A549 (cell line): ENCODE measurements around the gene CMIP. TPM values are rescaled to one million over a fixed set of nuclear protein-coding genes. Genes with fewer than 3 reads are reported as not detected.

Experiments used
- ATAC-seq, 2 experiments: fragments of 200-7000 bp in 1 of 2; fragments of >200 bp in 1 of 2; cut with Nextera tagmentation in 1 of 2; cut with Tn5 transposase in 1 of 2; 3 replicates each; pipeline versions ENCODE4 v1.8.0 to v1.9.1; 2018 to 2020; ENCODE audit warnings: mild to moderate bottlenecking in 1 of 2, moderate library complexity in 1 of 2
- CTCF ChIA-PET: fragments of 300-600 bp; sonication (Branson Sonifier 250); formaldehyde crosslinking; extraction: SDS; loops from one replicate; lab custom pipeline; 2021; ENCODE audit warnings: antibody characterized with exemption, inconsistent platforms; lab: Yijun Ruan, JAX
- POLR2A ChIA-PET: fragments of 350-600 bp; formaldehyde crosslinking; extraction: SDS; loops from one replicate; lab custom pipeline; 2021; ENCODE audit warnings: antibody characterized with exemption, inconsistent platforms; lab: Yijun Ruan, JAX
- DNase-seq, 2 experiments: peaks; one replicate each; pipeline versions ENCODE4 v3.0.0 to v3.0.0-alpha.2; 2011 to 2016; ENCODE audit warnings: low read depth in 1 of 2, low spot score in 1 of 2
- FAIRE-seq: peaks from 2 replicates; lab custom pipeline; 2011; peaks lifted over from hg19 to GRCh38; lab: Jason Lieb, UNC
- H3K27ac ChIP-seq, 2 experiments: fragments of >200 bp; sonication (Bioruptor Twin); formaldehyde crosslinking; 3 replicates each; pipeline ENCODE4 v1.5.1; 2016 to 2017
- H3K4me1 ChIP-seq: fragments of >200 bp; sonication (Bioruptor Twin); formaldehyde crosslinking; 3 replicates; pipeline ENCODE4 v1.6.1; 2016
- H3K4me2 ChIP-seq: fragments of >200 bp; sonication (Bioruptor Twin); formaldehyde crosslinking; 3 replicates; pipeline ENCODE4 v1.6.1; 2016
- H3K4me3 ChIP-seq: fragments of >200 bp; sonication (Bioruptor Twin); formaldehyde crosslinking; 3 replicates; pipeline ENCODE4 v1.5.1; 2016
- H3K9me3 ChIP-seq: fragments of >200 bp; sonication (Bioruptor Twin); formaldehyde crosslinking; 3 replicates; pipeline ENCODE4 v1.6.1; 2016
- CBX2 ChIP-seq: fragments of 200-600 bp; sonication (generic); IDR thresholded peaks from 2 replicates; pipeline ENCODE4 v1.6.1; 2016; ENCODE audit warnings: low read depth, mild to moderate bottlenecking, borderline replicate concordance
- CBX8 ChIP-seq: fragments of 200-600 bp; sonication (generic); IDR thresholded peaks from 2 replicates; pipeline ENCODE4 v1.6.1; 2016
- CEBPB ChIP-seq, 2 experiments: fragments of >200 bp in 1 of 2; sonication (Bioruptor Twin) in 1 of 2; formaldehyde crosslinking in 1 of 2; IDR thresholded peaks; 2 replicates each; pipeline ENCODE4 v1.6.1; 2012 to 2016
- CHD2 ChIP-seq: fragments of 150-350 bp; IDR thresholded peaks from 2 replicates; pipeline ENCODE4 v1.6.1; 2014; ENCODE audit warnings: low read length; ENCODE audit not compliant: partially characterized antibody
- CHD4 ChIP-seq: fragments of 200-600 bp; sonication (generic); IDR thresholded peaks from 2 replicates; pipeline ENCODE4 v1.6.1; 2016; ENCODE audit warnings: antibody characterized with exemption, mild to moderate bottlenecking, borderline replicate concordance
- EHMT2 ChIP-seq: fragments of 200-600 bp; sonication (generic); IDR thresholded peaks from 2 replicates; pipeline ENCODE4 v1.6.1; 2016; ENCODE audit warnings: antibody characterized with exemption, low read depth, mild to moderate bottlenecking, moderate library complexity
- EP300 ChIP-seq, 2 experiments: fragments of >200 bp; sonication (Bioruptor Twin); formaldehyde crosslinking; IDR thresholded peaks; 2 replicates in 1 of 2; 3 replicates in 1 of 2; pipeline ENCODE4 v1.6.1; 2016 to 2017
- FOSL2 ChIP-seq, 2 experiments: fragments of 450-650 bp in 1 of 2; fragments of >200 bp in 1 of 2; sonication (Bioruptor Twin) in 1 of 2; formaldehyde crosslinking; IDR thresholded peaks; 2 replicates each; pipeline versions ENCODE4 v1.5.0 to v1.6.1; 2016 to 2020; ENCODE audit warnings: mild to moderate bottlenecking in 1 of 2, moderate library complexity in 1 of 2
- FOXS1 ChIP-seq: fragments of 250-450 bp; sonication (Bioruptor Pico); IDR thresholded peaks from 2 replicates; pipeline ENCODE4 v1.5.0; 2020; ENCODE audit warnings: mild to moderate bottlenecking, moderate library complexity
- GATA3 ChIP-seq: IDR thresholded peaks from 2 replicates; pipeline ENCODE4 v1.6.1; 2012; ENCODE audit warnings: borderline replicate concordance
- HOXA7 ChIP-seq: fragments of 250-450 bp; sonication (Bioruptor Pico); IDR thresholded peaks from 2 replicates; pipeline ENCODE4 v1.5.0; 2020; ENCODE audit warnings: mild to moderate bottlenecking, moderate library complexity
- HOXB13 ChIP-seq: fragments of 250-450 bp; sonication (Bioruptor Pico); IDR thresholded peaks from 2 replicates; pipeline ENCODE4 v1.5.0; 2020; ENCODE audit warnings: low read depth, mild to moderate bottlenecking, moderate library complexity
- JUNB ChIP-seq: fragments of >200 bp; sonication (Bioruptor Twin); formaldehyde crosslinking; IDR thresholded peaks from 2 replicates; pipeline ENCODE4 v1.6.1; 2016
- MAFK ChIP-seq: fragments of 450-650 bp; IDR thresholded peaks from 2 replicates; pipeline ENCODE4 v1.6.1; 2014; ENCODE audit not compliant: partially characterized antibody
- RAD21 ChIP-seq, 2 experiments: fragments of >200 bp in 1 of 2; sonication (Bioruptor Twin) in 1 of 2; formaldehyde crosslinking in 1 of 2; IDR thresholded peaks in 1 of 2; conservative IDR thresholded peaks in 1 of 2; 2 replicates in 1 of 2; 3 replicates in 1 of 2; pipeline ENCODE4 v1.6.1; 2012 to 2018; ENCODE audit warnings: inconsistent platforms in 1 of 2
- RFX5 ChIP-seq: fragments of 450-650 bp; IDR thresholded peaks from 2 replicates; pipeline ENCODE4 v1.7.1; 2014; ENCODE audit warnings: antibody characterized with exemption, mild to moderate bottlenecking, moderate library complexity
- SMC3 ChIP-seq: fragments of >200 bp; sonication (Bioruptor Twin); formaldehyde crosslinking; IDR thresholded peaks from 3 replicates; pipeline ENCODE4 v1.6.1; 2018; ENCODE audit warnings: inconsistent platforms
- SREBF2 ChIP-seq: fragments of 450-650 bp; IDR thresholded peaks from 2 replicates; pipeline ENCODE4 v1.6.1; 2014; ENCODE audit warnings: mild to moderate bottlenecking, moderate library complexity
- ZFP36 ChIP-seq: fragments of 450-650 bp; IDR thresholded peaks from 2 replicates; pipeline ENCODE4 v1.6.1; 2014; ENCODE audit warnings: borderline replicate concordance; ENCODE audit not compliant: partially characterized antibody
- ZNF302 ChIP-seq: fragments of 250-450 bp; sonication (Bioruptor Pico); IDR thresholded peaks from 2 replicates; pipeline ENCODE4 v1.9.0; 2021; ENCODE audit warnings: inconsistent platforms, mild to moderate bottlenecking, moderate library complexity
- ZSCAN20 ChIP-seq: fragments of 250-450 bp; sonication (Bioruptor Pico); IDR thresholded peaks from 2 replicates; pipeline ENCODE4 v1.8.0; 2022; ENCODE audit warnings: mild to moderate bottlenecking, moderate library complexity
- WGBS: methylation state at CpG from one replicate; pipeline ENCODE4 v1.1.6; 2017; ENCODE audit errors: missing lambda C conversion rate; 5-methylcytosine and 5-hydroxymethylcytosine counted together
- polyA plus RNA-seq, 4 experiments: library from polyadenylated mRNA; depleted of rRNA in 3 of 4; stranded (reverse); fragments of >200 nt; fragmentation: RNase III in 1 of 4; extraction: RNeasy Plus Mini Kit Qiagen cat#74134 plus additional on column Dnase treatment in 1 of 4; gene quantifications; 2 replicates in 3 of 4; 3 replicates in 1 of 4; pipeline ENCODE4 v1.2.3, GENCODE V29; 2011 to 2017
- TF ChIP-seq, protein P1 (sequence below): IDR thresholded peaks from 2 replicates; pipeline ENCODE4 v1.6.1; 2012
- TF ChIP-seq, protein P2 (sequence below): fragments of >200 bp; sonication (Bioruptor Twin); formaldehyde crosslinking; IDR thresholded peaks from 3 replicates; pipeline ENCODE4 v1.5.1; 2016
- TF ChIP-seq, protein P3 (sequence below): fragments of >200 bp; sonication (Bioruptor Twin); formaldehyde crosslinking; IDR thresholded peaks from 2 replicates; pipeline ENCODE4 v1.6.1; 2016

CMIP gene
- polyA plus RNA-seq, 2 of the 4 experiments (the other 2 are of a cell fraction): 21.6 to 125 TPM

DNA sequence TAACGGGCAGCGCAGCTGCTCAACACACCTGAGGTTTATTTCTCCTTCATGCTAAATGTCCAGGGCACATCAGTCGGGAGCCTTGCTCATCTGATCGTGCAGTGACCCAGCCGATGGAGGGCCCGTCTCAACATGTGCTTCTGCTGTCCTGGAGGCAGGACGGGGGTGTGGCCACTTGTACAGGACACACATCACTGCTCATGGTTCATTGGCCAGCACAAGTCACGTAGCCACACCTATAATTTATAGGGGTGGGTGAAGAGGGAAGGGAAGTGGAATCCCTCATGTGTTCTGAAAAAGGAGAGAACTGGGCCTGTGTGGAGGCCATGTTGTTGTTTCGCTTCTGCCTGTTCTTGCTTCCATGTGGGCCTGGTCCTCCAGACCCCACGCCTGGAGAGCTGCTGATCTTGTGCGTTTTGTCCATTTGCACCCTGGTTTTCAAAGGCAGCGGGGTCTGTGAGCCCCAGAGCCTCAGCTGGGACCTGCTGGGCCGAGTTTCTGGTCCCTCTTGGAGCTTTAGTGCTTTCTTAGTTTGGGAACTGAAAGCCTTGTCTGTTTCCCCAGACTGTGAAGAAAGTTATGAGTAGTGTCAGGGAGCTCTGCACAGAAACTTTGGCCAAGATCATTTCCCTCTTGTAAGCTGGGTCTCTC lies 60.5 kb downstream of the CMIP start:
- CTCF ChIA-PET: interaction anchor here (0.6 to 1.8 kb wide), 3 partner anchors 20 to 101 kb away, joined by 3 to 6 read pairs (median 3); no protein-coding TSS in a partner anchor
- peak in 1 of 2 experiments; percentile 73 for DNase-seq
- TF ChIP-seq EHMT2: no peak
- TF ChIP-seq, protein P1, sequence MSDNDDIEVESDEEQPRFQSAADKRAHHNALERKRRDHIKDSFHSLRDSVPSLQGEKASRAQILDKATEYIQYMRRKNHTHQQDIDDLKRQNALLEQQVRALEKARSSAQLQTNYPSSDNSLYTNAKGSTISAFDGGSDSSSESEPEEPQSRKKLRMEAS: peak; percentile 35; the same call in 1 of the 2 replicates
- Histone ChIP-seq H3K4me2 (0 out of 3 replicates have a peak overlapping the region, but pooled peaks have one; percentile 7), H3K9me3 (no peaks in the 10 kb centered on the region), H3K27ac (peak overlapping the region; percentile 15 to 78; a peak in 5 of 6 replicates), H3K4me3 (no peak overlapping the region), H3K4me1 (peaks cover 97% of the 10 kb centered on the region)
- POLR2A ChIA-PET: no interaction called here
- peak; percentile 49 to 61; a peak in 5 of 6 replicates for ATAC-seq
- WGBS: 75% methylated on average over 13 of the region's 13 CpGs
- no peak for FAIRE-seq

DNA sequence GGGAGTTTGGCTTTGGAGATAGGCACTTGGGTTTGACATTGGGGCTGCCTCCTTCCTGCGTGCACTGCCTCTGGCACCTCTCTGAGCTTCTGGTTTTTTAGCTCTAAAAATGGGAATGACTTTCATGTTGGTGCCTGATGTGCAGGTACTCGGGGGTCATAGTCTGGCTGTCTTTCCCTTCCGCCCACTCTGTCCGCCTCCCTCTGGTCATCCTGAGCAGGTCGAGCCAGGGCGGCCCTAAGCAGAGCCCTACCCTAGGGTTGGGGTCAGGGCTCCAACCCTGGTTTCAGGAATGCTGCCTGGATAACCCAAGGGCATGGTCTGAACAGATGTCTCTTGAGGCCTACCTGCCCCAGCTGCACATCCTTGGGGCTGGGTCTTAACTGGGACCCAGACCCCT lies 64.8 kb downstream of the CMIP start:
- peak overlapping the region; percentile 70 to 92; a peak in 4 of 6 replicates for H3K27ac ChIP-seq
- ChIA-PET POLR2A (no interaction called here), CTCF (interaction anchor here (0.7 to 2.3 kb wide), 6 partner anchors 10 to 144 kb away, joined by 3 to 6 read pairs (median 4); no protein-coding TSS in a partner anchor)
- peaks cover 11% of the 10 kb centered on the region; the same call in 1 of the 3 replicates for H3K9me3 ChIP-seq
- DNase-seq (no peak), FAIRE-seq (no peak)
- 98% methylated on average over 6 of the region's 6 CpGs for WGBS
- H3K4me1 ChIP-seq: peaks cover 92% of the 10 kb centered on the region
- H3K4me3 ChIP-seq: no peak overlapping the region
- TF ChIP-seq, protein P2, sequence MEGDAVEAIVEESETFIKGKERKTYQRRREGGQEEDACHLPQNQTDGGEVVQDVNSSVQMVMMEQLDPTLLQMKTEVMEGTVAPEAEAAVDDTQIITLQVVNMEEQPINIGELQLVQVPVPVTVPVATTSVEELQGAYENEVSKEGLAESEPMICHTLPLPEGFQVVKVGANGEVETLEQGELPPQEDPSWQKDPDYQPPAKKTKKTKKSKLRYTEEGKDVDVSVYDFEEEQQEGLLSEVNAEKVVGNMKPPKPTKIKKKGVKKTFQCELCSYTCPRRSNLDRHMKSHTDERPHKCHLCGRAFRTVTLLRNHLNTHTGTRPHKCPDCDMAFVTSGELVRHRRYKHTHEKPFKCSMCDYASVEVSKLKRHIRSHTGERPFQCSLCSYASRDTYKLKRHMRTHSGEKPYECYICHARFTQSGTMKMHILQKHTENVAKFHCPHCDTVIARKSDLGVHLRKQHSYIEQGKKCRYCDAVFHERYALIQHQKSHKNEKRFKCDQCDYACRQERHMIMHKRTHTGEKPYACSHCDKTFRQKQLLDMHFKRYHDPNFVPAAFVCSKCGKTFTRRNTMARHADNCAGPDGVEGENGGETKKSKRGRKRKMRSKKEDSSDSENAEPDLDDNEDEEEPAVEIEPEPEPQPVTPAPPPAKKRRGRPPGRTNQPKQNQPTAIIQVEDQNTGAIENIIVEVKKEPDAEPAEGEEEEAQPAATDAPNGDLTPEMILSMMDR: no peak
- TF ChIP-seq HOXA7 (CRISPR knock-in tag) (no peak), CBX2 (no peak)
- TF ChIP-seq, all 56 proteins: peak for 0
- H3K4me2 ChIP-seq: no peak overlapping the region
- ATAC-seq: no peak

DNA sequence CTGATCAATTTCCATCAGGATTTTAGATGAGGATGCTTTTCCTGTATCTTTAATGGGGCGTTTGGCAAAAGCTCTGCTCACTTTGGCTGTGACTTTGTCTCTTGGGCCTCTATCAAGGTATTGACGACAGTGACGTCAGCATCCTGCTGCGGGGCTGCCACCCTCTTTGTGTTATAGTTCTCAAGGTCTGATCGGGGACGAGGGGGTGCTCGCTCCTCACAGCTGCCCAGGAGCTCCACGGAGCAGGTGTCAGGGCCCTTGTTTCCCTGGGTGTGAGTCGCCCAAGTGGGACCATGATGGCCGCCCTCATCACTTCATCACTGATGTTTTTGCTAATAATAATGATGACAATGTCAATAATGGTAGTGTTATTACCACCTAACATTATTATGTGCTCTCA lies 65.4 kb downstream of the CMIP start:
- peak overlapping the region; percentile 70 to 92; a peak in 5 of 6 replicates for H3K27ac ChIP-seq
- no peak for DNase-seq
- WGBS: 96% methylated on average over 10 of the region's 10 CpGs
- TF ChIP-seq, protein P3, sequence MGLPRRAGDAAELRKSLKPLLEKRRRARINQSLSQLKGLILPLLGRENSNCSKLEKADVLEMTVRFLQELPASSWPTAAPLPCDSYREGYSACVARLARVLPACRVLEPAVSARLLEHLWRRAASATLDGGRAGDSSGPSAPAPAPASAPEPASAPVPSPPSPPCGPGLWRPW: no peak
- TF ChIP-seq CBX8 (no peak), CHD2 (no peak), MAFK (peak; percentile 32)
- TF ChIP-seq, all 56 proteins: peak for 1
- ChIA-PET POLR2A (no interaction called here), CTCF (interaction anchor here (0.7 to 2.2 kb wide), 2 partner anchors 15 to 106 kb away, joined by 3 to 7 read pairs; no protein-coding TSS in a partner anchor)
- H3K9me3 ChIP-seq: peaks cover 11% of the 10 kb centered on the region; the same call in 1 of the 3 replicates
- H3K4me1 ChIP-seq: peaks cover 92% of the 10 kb centered on the region
- no peak overlapping the region for H3K4me3 ChIP-seq
- FAIRE-seq (no peak), ATAC-seq (no peak)
- no peak overlapping the region for H3K4me2 ChIP-seq

DNA sequence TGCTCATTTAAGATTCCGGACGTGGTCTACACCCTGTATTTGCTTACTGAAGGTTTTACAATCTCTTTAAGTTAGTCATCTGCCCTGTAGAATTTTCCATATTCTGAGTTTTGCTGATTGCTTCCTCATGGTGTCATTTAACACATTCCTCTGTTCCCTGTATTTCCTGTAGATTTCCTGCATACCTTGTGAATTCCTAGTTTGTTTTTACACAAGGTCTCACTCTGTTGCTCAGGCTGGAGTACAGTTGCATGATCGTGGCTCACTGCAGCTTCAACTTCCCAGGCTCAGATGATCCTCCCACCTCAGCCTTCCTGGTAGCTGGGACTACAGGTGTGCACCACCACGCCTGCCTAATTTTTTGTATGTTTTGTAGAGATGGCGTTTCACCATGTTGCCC lies 66.8 kb downstream of the CMIP start:
- Histone ChIP-seq H3K4me1 (peaks cover 88% of the 10 kb centered on the region), H3K27ac (peak overlapping the region; percentile 70 to 92), H3K4me2 (peak overlapping the region; percentile 51), H3K9me3 (peaks cover 11% of the 10 kb centered on the region; the same call in 1 of the 3 replicates), H3K4me3 (no peak overlapping the region)
- CTCF ChIA-PET: interaction anchor here (1.0 to 2.2 kb wide), 3 partner anchors 12 to 108 kb away, joined by 3 to 7 read pairs (median 3); no protein-coding TSS in a partner anchor
- ATAC-seq (peak; percentile 61 to 75; a peak in 5 of 6 replicates), DNase-seq (peak; percentile 60 to 85), FAIRE-seq (peak; percentile 68)
- 37% methylated on average over 5 of the region's 5 CpGs for WGBS
- TF ChIP-seq CHD4: 0 out of 2 replicates have a peak, but pooled peaks have one; percentile 22
- 0 out of 3 replicates have a peak, but pooled peaks have one; percentile 5 for TF ChIP-seq SMC3
- TF ChIP-seq GATA3: peak; percentile 68; the same call in 1 of the 2 replicates
- 0 out of 5 replicates have a peak, but pooled peaks of 1 of the 2 experiments have one; percentile 1 for TF ChIP-seq RAD21 (conservative IDR thresholded peaks at IDR 0.05 in 1 of 2, IDR thresholded peaks at IDR 0.05 in 1 of 2)
- no peak for TF ChIP-seq CBX8
- peak; percentile 70 for TF ChIP-seq MAFK
- 0 out of 2 replicates have a peak, but pooled peaks have one; percentile 47 for TF ChIP-seq HOXB13 (CRISPR knock-in tag)
- no peak for TF ChIP-seq RFX5
- TF ChIP-seq CEBPB (IDR thresholded peaks at IDR 0.05): peak in 1 of 2 experiments; percentile 48; a peak in 1 of 4 replicates
- TF ChIP-seq, protein P3: peak; percentile 19; the same call in 1 of the 2 replicates
- TF ChIP-seq EP300 (IDR thresholded peaks at IDR 0.05): peak; percentile 32 to 75; a peak in 2 of 5 replicates
- 0 out of 2 replicates have a peak, but pooled peaks have one; percentile 23 for TF ChIP-seq ZNF302 (CRISPR knock-in tag)
- no peak for TF ChIP-seq SREBF2
- no peak for TF ChIP-seq ZSCAN20 (CRISPR knock-in tag)
- TF ChIP-seq ZFP36: no peak
- TF ChIP-seq FOXS1 (CRISPR knock-in tag): peak; percentile 13; the same call in 1 of the 2 replicates
- peak; percentile 26; the same call in 1 of the 2 replicates for TF ChIP-seq FOSL2 (IDR thresholded peaks at IDR 0.05)
- TF ChIP-seq FOSL2 (CRISPR knock-in tag; IDR thresholded peaks at IDR 0.05): peak; percentile 90
- TF ChIP-seq JUNB: peak; percentile 42; the same call in 1 of the 2 replicates
- TF ChIP-seq, protein P1: peak; percentile 60; the same call in 1 of the 2 replicates
- POLR2A ChIA-PET: no interaction called here
